HUES64 (cell line): Measurements from ENCODE around the gene PCDH15.

ENCODE experiments used
- H3K27ac ChIP-seq: 2 replicates; pipeline ENCODE4 v1.7.0; 2013; ENCODE audit warnings: low read depth, low read length, inconsistent platforms
- H3K27me3 ChIP-seq: 2 replicates; pipeline ENCODE4 v1.6.1; 2013; ENCODE audit warnings: mild to moderate bottlenecking, low read length; ENCODE audit not compliant: insufficient read depth
- H3K36me3 ChIP-seq: 2 replicates; pipeline ENCODE4 v1.6.1; 2013; ENCODE audit warnings: mild to moderate bottlenecking, low read length; ENCODE audit not compliant: insufficient read depth
- H3K4me1 ChIP-seq: 2 replicates; pipeline ENCODE4 v1.6.1; 2013; ENCODE audit warnings: mild to moderate bottlenecking, low read length, moderate library complexity; ENCODE audit not compliant: insufficient read depth
- H3K4me3 ChIP-seq: 2 replicates; pipeline ENCODE4 v1.5.1; 2013; ENCODE audit warnings: mild to moderate bottlenecking, low read length, moderate library complexity
- H3K9ac ChIP-seq: 2 replicates; pipeline ENCODE4 v1.6.1; 2013; ENCODE audit warnings: mild to moderate bottlenecking, low read depth, low read length
- H3K9me3 ChIP-seq: 2 replicates; pipeline ENCODE4 v1.6.1; 2013; ENCODE audit warnings: low read depth, low read length; ENCODE audit not compliant: insufficient read depth
- WGBS: fragments of 150-250, 120-280 bp; methylation state at CpG from one replicate; pipeline ENCODE4 v1.1.7; 2013; ENCODE audit warnings: missing lambda C conversion rate; 5-methylcytosine and 5-hydroxymethylcytosine counted together

The PCDH15 gene

GRCh38 chr10:54622017-54622416, 179.0 kb downstream of the PCDH15 start:
- H3K36me3 ChIP-seq = no peaks in the 10 kb centered on the region
- no peak overlapping the region for H3K27ac ChIP-seq
- H3K27me3 ChIP-seq = no peaks in the 10 kb centered on the region
- H3K9ac ChIP-seq = no peak overlapping the region
- no peaks in the 10 kb centered on the region for H3K9me3 ChIP-seq
- 95% methylated on average over 3 of the region's 3 CpGs for WGBS
- no peak overlapping the region for H3K4me3 ChIP-seq
- H3K4me1 ChIP-seq = no peaks in the 10 kb centered on the region

- no peaks in the 10 kb centered on the region for H3K36me3 ChIP-seq
- 100% methylated on average over 1 of the region's 2 CpGs for WGBS
- H3K9me3 ChIP-seq = no peaks in the 10 kb centered on the region
- H3K27ac ChIP-seq = no peak overlapping the region
- no peak overlapping the region for H3K9ac ChIP-seq
- H3K27me3 ChIP-seq = no peaks in the 10 kb centered on the region
- H3K4me1 ChIP-seq = no peaks in the 10 kb centered on the region
- H3K4me3 ChIP-seq = no peak overlapping the region
These were observed 180.7 kb downstream of the PCDH15 start for GRCh38 chr10:54620352-54620751.

GRCh38 chr10:54614072-54614471, 187.0 kb downstream of the PCDH15 start:
- 100% methylated on average over 1 of the region's 1 CpG for WGBS
- no peaks in the 10 kb centered on the region for H3K27me3 ChIP-seq
- no peaks in the 10 kb centered on the region for H3K9me3 ChIP-seq
- no peak overlapping the region for H3K4me3 ChIP-seq
- no peaks in the 10 kb centered on the region for H3K36me3 ChIP-seq
- no peaks in the 10 kb centered on the region for H3K4me1 ChIP-seq
- H3K27ac ChIP-seq = no peak overlapping the region
- no peak overlapping the region for H3K9ac ChIP-seq

- Histone ChIP-seq H3K27me3 (no peaks in the 10 kb centered on the region), H3K9me3 (no peaks in the 10 kb centered on the region), H3K27ac (no peak overlapping the region), H3K4me1 (peaks cover 4% of the 10 kb centered on the region; the same call in 1 of the 2 replicates), H3K4me3 (no peak overlapping the region), H3K9ac (no peak overlapping the region), H3K36me3 (no peaks in the 10 kb centered on the region)
These were observed 187.9 kb downstream of the PCDH15 start for GRCh38 chr10:54613162-54613561.

GRCh38 chr10:54609423-54609822, 191.6 kb downstream of the PCDH15 start:
- Histone ChIP-seq H3K27me3 (no peaks in the 10 kb centered on the region), H3K4me1 (peaks cover 5% of the 10 kb centered on the region), H3K4me3 (no peak overlapping the region), H3K9ac (no peak overlapping the region), H3K36me3 (no peaks in the 10 kb centered on the region), H3K9me3 (no peaks in the 10 kb centered on the region), H3K27ac (no peak overlapping the region)

- no peaks in the 10 kb centered on the region for H3K27me3 ChIP-seq
- no peak overlapping the region for H3K9ac ChIP-seq
- H3K27ac ChIP-seq = no peak overlapping the region
- no peaks in the 10 kb centered on the region for H3K9me3 ChIP-seq
- no peaks in the 10 kb centered on the region for H3K36me3 ChIP-seq
- WGBS = 81% methylated on average over 3 of the region's 5 CpGs
- H3K4me1 ChIP-seq = peaks cover 5% of the 10 kb centered on the region
- no peak overlapping the region for H3K4me3 ChIP-seq
These were observed 193.0 kb downstream of the PCDH15 start for GRCh38 chr10:54607983-54608382.

- Histone ChIP-seq H3K9me3 (no peaks in the 10 kb centered on the region), H3K4me1 (no peaks in the 10 kb centered on the region), H3K27me3 (no peaks in the 10 kb centered on the region), H3K36me3 (no peaks in the 10 kb centered on the region), H3K4me3 (no peak overlapping the region), H3K9ac (no peak overlapping the region), H3K27ac (no peak overlapping the region)
- WGBS = 91% methylated on average over 3 of the region's 3 CpGs
These were observed 206.7 kb downstream of the PCDH15 start for GRCh38 chr10:54594289-54594688.

- no CpG with 5 or more reads among the region's 2 CpGs for WGBS
These were observed 213.1 kb downstream of the PCDH15 start for GRCh38 chr10:54587971-54588370.

GRCh38 chr10:54585572-54585971, 215.5 kb downstream of the PCDH15 start:
- Histone ChIP-seq H3K27me3 (no peaks in the 10 kb centered on the region), H3K9me3 (no peaks in the 10 kb centered on the region), H3K4me1 (no peaks in the 10 kb centered on the region), H3K36me3 (no peaks in the 10 kb centered on the region), H3K27ac (no peak overlapping the region), H3K9ac (no peak overlapping the region), H3K4me3 (no peak overlapping the region)
- 100% methylated on average over 2 of the region's 2 CpGs for WGBS

More at GRCh38 chr10:54587971-54588370, 213.1 kb downstream of the PCDH15 start:
- Histone ChIP-seq H3K9ac (no peak overlapping the region), H3K4me1 (no peaks in the 10 kb centered on the region), H3K36me3 (no peaks in the 10 kb centered on the region), H3K4me3 (no peak overlapping the region), H3K27ac (no peak overlapping the region), H3K9me3 (no peaks in the 10 kb centered on the region), H3K27me3 (no peaks in the 10 kb centered on the region)

- WGBS = no CpG with 5 or more reads among the region's 2 CpGs
These were observed 223.3 kb downstream of the PCDH15 start for GRCh38 chr10:54577682-54578081.

GRCh38 chr10:54576541-54576940, 224.5 kb downstream of the PCDH15 start:
- Histone ChIP-seq H3K27ac (no peak overlapping the region), H3K4me1 (no peaks in the 10 kb centered on the region), H3K4me3 (no peak overlapping the region), H3K27me3 (no peaks in the 10 kb centered on the region), H3K36me3 (no peaks in the 10 kb centered on the region), H3K9me3 (no peaks in the 10 kb centered on the region), H3K9ac (no peak overlapping the region)
- 76% methylated on average over 5 of the region's 5 CpGs for WGBS

More at GRCh38 chr10:54577682-54578081, 223.3 kb downstream of the PCDH15 start:
- H3K9ac ChIP-seq = no peak overlapping the region
- no peak overlapping the region for H3K27ac ChIP-seq
- H3K4me3 ChIP-seq = no peak overlapping the region
- H3K9me3 ChIP-seq = no peaks in the 10 kb centered on the region
- H3K27me3 ChIP-seq = no peaks in the 10 kb centered on the region
- no peaks in the 10 kb centered on the region for H3K4me1 ChIP-seq
- no peaks in the 10 kb centered on the region for H3K36me3 ChIP-seq

- Histone ChIP-seq H3K9me3 (no peaks in the 10 kb centered on the region), H3K4me1 (no peaks in the 10 kb centered on the region), H3K4me3 (no peak overlapping the region), H3K9ac (no peak overlapping the region), H3K27me3 (no peaks in the 10 kb centered on the region), H3K36me3 (no peaks in the 10 kb centered on the region), H3K27ac (no peak overlapping the region)
These were observed 241.5 kb downstream of the PCDH15 start for GRCh38 chr10:54559498-54559897.
